Measurements from ENCODE around the gene GLRX.

The GLRX gene

DNA sequence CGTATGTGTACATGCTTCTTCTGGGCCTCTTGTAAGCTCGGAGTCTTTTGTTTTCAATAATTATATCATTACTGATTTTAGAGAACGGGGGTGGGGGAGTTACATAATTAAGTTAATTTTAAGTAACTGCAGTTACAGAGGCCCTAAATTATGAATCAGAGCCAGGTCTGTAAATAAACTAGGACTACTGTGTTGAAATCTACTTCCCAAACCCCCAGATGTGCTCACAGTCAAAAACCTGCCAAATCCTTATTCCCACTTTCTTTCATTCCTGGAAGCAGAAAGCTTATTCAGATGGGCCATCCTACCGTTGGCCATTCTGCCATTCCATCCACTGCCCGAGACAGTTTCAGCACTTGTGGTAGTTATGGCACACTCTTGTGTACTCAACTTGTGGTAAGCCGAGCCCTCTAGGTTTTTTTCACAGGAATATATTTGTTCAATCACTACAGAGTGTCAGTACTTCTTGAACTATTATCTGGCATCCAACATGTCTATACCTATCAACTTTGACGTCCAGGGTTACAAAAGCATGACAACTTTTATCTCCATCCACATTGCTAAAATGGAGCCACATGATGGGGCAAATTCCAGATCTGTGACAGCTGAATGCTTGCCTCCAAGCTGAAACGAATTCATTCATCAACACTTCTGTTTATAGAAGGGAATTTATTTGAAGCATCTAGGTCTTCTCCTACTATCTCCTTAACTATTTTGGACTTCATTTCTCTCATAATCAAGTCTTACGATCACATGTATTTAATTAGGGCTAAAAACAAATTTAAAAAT is 37.8 kb downstream of the GLRX start:
- no peak for DNase-seq

DNA sequence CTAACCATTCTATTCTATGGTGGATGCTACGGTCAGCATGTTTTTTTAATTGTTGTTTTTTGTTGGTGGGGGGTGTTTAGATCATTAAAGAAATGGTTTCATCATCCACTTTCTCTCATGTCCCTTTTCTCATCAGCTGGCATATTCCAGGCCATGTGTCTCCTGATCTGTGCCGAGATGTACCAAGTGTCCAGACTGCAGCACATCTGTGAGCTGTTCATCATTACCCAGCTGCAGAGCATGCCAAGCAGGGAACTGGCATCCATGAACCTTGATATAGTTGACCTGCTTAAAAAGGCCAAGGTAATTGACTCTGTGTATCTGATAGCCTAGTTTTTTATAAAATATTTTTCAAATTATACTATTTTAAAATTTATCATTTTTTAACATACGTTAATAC is 38.9 kb downstream of the GLRX start:
- DNase-seq: peak in 2 of 56 donors; percentile 5 to 11

- no peak for DNase-seq
These were observed 40.3 kb downstream of the GLRX start for GRCh38 chr5:95782181-95782580.

DNA sequence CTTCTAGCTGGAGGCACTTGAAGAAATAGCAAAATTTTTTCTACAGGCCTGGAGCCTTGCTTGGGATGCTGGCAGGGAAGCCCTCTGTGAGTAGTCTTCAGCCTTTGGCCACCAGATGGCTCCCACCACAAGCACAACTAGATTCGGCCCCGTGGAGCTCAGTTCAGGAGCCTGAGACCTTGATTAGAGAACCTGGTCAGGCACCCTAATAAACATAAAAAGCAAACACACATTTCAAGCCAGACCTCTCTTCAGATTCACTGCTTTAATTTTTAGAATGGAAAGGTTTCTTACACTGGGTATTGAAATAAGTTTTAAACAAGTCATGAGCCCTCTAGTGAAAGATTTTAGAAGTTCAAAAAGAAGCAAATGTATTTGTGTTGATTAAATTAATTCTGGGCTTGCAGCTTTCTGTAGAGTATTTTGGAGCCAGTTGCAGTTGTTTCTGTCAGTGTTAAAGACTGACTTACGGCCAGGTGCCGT is 41.4 kb downstream of the GLRX start:
- peak in 55 of 56 donors; percentile 4 to 82 (median 52) for DNase-seq

- no peak for DNase-seq
These were observed 41.9 kb downstream of the GLRX start for GRCh38 chr5:95780597-95780996.

- DNase-seq: no peak
These were observed 42.9 kb downstream of the GLRX start for GRCh38 chr5:95779611-95780010.

- DNase-seq: no peak
These were observed 43.7 kb downstream of the GLRX start for GRCh38 chr5:95778713-95779436.

- DNase-seq: no peak
These were observed 45.1 kb downstream of the GLRX start for GRCh38 chr5:95777441-95777840.

- no peak for DNase-seq
These were observed 49.0 kb downstream of the GLRX start for GRCh38 chr5:95773335-95774059.

DNA sequence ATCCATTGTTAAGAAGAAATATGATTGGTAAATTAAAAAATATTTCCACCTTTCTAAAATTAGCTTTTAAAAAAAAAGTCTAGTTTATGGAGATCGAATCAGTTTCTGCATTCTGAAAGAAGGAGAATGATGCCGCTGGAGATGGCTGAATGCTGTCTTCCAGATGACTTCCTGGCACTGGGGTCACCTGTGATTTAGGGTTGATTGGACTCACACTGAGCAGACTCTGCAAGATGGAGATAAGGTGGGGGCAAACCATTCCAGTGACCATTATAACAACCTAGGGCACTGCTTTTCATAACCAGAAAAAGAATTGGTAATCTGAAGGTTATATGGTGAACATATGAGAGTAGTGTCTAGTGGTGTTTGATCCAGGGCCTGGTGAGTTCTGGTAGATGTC is 50.6 kb downstream of the GLRX start:
- DNase-seq: no peak

DNA sequence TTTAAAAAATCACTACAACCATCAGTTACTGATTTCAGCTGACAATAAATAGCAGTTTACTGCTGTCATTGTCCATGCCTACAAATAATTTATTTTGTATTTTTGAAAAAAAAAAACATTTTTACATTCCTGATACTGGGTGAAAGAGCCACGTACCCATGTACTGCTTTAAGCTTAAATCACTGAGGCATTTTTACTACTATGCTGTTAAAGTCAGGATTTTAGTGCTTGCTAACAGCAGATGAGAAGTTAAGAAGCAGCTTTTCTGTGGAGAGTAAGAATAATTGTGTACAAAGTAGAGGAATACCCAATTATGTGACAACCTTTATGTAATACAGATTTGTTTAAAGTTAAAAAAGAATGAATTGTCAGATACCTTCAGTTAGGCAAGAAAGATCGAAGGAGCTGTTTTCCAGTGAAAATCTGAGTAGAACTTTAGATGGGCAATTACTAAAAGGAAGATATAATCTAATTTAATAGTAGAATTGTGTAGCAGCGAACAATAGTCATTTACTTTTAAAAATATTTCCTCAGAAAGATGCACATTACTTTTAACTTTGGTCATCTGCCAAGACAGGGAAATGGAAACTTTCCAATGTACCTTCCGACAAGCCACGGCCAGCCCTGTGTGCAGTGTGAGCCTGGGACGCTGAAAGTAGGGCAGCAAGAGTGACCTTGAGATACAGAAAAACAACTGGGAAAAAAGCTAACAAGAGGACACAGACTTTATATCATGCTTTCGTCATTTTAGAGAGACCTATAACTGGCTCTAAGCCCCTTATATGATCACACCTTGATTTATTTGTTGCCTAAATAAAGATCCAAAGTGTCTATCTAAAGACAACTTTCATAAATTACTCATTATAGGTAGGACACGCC is 51.5 kb downstream of the GLRX start:
- DNase-seq: no peak

- no peak for DNase-seq
These were observed 53.8 kb downstream of the GLRX start for GRCh38 chr5:95768731-95769130.

DNA sequence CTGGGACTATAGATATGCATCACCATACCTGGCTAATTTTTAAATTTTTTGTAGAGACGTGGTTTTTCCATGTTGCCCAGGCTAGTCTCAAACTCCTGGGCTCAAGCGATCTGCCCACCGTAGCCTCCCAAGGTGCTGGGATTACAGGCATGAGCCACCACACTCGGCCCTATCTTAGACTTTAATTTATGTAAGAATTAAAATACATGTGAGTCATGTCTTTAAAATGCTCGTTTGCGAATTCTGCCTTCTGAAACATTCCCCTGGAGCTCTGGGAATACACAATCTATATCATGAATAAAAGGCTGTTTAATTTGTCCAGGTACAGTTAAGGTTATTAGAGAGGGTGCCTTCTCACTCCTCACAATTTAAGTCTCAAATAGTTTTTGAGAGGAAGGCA is 58.6 kb downstream of the GLRX start:
- no peak for DNase-seq
